Ovary (tissue), 3 donors: ENCODE data around the gene TSTD2.
A peak's percentile ranks its signal among the peaks of the same experiment; 100 is the strongest.

Experiments
- EP300 ChIP-seq: sonication (generic); formaldehyde crosslinking; IDR thresholded peaks from one replicate; pipeline ENCODE4 v1.6.1; 2017; ENCODE audit warnings: antibody characterized with exemption
- POLR2A ChIP-seq: fragments of 450-650 bp; IDR thresholded peaks from one replicate; pipeline ENCODE4 v1.6.1; 2017; ENCODE audit warnings: antibody characterized with exemption, mild to moderate bottlenecking, moderate library complexity
- TF ChIP-seq, protein P1 (sequence below), 3 donors: fragments of 450-650 bp in 2 of 3; fragments of 200-600 bp in 1 of 3; IDR thresholded peaks; one replicate each; pipeline versions ENCODE4 v1.5.1 to v1.8.0; 2016 to 2022; ENCODE audit warnings: antibody characterized with exemption in 3 of 3, mild to moderate bottlenecking in 1 of 3
- donor health status: DM: no; HTN: no; CAD: no.

DNA sequence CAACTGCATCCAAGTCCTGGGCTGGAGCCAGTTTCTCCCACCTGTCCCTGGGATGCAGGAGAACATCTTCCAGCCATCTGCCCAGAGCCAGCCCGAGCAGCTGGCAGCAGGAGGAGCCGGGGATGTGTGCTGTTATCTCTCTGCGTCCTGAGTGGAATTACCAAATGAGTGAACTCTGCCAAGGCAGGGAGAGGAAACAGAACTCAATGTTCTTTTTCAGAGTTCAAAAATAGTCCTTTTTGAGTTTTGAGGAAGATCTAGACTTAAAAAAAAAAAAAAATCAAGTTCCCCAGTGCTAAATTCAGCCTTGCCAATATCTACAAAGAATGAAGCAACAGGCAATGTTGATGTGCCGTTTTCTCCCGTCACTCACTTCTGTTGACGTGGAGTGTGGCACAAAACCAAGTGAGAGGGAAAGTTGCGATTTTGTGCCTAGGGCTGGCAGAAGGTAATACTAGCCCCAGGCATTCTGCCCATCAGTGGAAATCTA, 75.5 kb downstream of the TSTD2 start:
- TF ChIP-seq, protein P1, sequence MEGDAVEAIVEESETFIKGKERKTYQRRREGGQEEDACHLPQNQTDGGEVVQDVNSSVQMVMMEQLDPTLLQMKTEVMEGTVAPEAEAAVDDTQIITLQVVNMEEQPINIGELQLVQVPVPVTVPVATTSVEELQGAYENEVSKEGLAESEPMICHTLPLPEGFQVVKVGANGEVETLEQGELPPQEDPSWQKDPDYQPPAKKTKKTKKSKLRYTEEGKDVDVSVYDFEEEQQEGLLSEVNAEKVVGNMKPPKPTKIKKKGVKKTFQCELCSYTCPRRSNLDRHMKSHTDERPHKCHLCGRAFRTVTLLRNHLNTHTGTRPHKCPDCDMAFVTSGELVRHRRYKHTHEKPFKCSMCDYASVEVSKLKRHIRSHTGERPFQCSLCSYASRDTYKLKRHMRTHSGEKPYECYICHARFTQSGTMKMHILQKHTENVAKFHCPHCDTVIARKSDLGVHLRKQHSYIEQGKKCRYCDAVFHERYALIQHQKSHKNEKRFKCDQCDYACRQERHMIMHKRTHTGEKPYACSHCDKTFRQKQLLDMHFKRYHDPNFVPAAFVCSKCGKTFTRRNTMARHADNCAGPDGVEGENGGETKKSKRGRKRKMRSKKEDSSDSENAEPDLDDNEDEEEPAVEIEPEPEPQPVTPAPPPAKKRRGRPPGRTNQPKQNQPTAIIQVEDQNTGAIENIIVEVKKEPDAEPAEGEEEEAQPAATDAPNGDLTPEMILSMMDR (IDR thresholded peaks at IDR 0.05) = no peak
- TF ChIP-seq EP300 (peak; percentile 69), POLR2A (peak; percentile 77)
